Osteoblast (primary cell): ENCODE measurements around the gene SPATA21. TPM values are rescaled to one million over a fixed set of nuclear protein-coding genes. Genes with fewer than 3 reads are reported as not detected.

Source experiments
- DNase-seq: peaks from one replicate; pipeline ENCODE4 v3.0.0; 2011; ENCODE audit warnings: low spot score, mixed read lengths; ENCODE audit not compliant: insufficient read length; ENCODE audit errors: missing footprints
- H2AFZ ChIP-seq: 2 replicates; pipeline ENCODE4 v1.6.0; 2011; ENCODE audit warnings: mild to moderate bottlenecking, low read length
- H3K27ac ChIP-seq: 2 replicates; pipeline ENCODE4 v1.5.1; 2011; ENCODE audit warnings: mild to moderate bottlenecking, low read depth, low read length, moderate library complexity
- H3K27me3 ChIP-seq: 2 replicates; pipeline ENCODE4 v1.6.0; 2012; ENCODE audit warnings: mild to moderate bottlenecking, control low read depth, inconsistent platforms, low read length, moderate library complexity; ENCODE audit not compliant: insufficient read depth
- H3K36me3 ChIP-seq: 2 replicates; pipeline ENCODE4 v1.5.1; 2011; ENCODE audit warnings: mild to moderate bottlenecking, low read length, control low read depth, moderate library complexity; ENCODE audit not compliant: insufficient read depth
- H3K4me1 ChIP-seq: 2 replicates; pipeline ENCODE4 v1.5.1; 2011; ENCODE audit warnings: mild to moderate bottlenecking, low read length, control low read depth, moderate library complexity; ENCODE audit not compliant: insufficient read depth
- H3K4me2 ChIP-seq: 2 replicates; pipeline ENCODE4 v1.6.0; 2011; ENCODE audit warnings: mild to moderate bottlenecking, low read length; ENCODE audit not compliant: insufficient read depth
- H3K4me3 ChIP-seq: fragments of 200-600 bp; sonication (generic); 3 replicates; pipeline ENCODE4 v1.5.1; 2012; ENCODE audit warnings: mild to moderate bottlenecking, low read length, inconsistent platforms; ENCODE audit not compliant: insufficient read depth
- H3K79me2 ChIP-seq: 2 replicates; pipeline ENCODE4 v1.6.0; 2012; ENCODE audit warnings: mild to moderate bottlenecking, low read length, control low read depth, inconsistent platforms; ENCODE audit not compliant: insufficient read depth
- H3K9me3 ChIP-seq: 2 replicates; pipeline ENCODE4 v1.5.1; 2011; ENCODE audit warnings: low read depth, low read length, control low read depth
- H4K20me1 ChIP-seq: 2 replicates; pipeline ENCODE4 v1.6.0; 2012; ENCODE audit warnings: mild to moderate bottlenecking, low read length, control low read depth; ENCODE audit not compliant: insufficient read depth
- CTCF ChIP-seq: IDR thresholded peaks from 2 replicates; pipeline ENCODE4 v1.5.1; 2011; ENCODE audit warnings: mild to moderate bottlenecking, low read depth, low read length, moderate library complexity; ENCODE audit errors: extremely low read depth
- total RNA-seq: library from RNA; depleted of rRNA; stranded (reverse); fragments of >200 nt; gene quantifications from 2 replicates; pipeline ENCODE4 v1.2.3, GENCODE V29; 2012

The SPATA21 gene
- total RNA-seq, 1 donor = not detected

- Histone ChIP-seq H3K27me3 (no peaks in the 10 kb centered on the region), H3K36me3 (peaks cover 26% of the 10 kb centered on the region), H3K4me1 (peaks cover 42% of the 10 kb centered on the region), H3K79me2 (peaks cover 89% of the 10 kb centered on the region), H3K4me3 (no peak overlapping the region), H3K27ac (peak overlapping the region; percentile 59), H4K20me1 (peaks cover 72% of the 10 kb centered on the region), H2AFZ (no peak overlapping the region), H3K4me2 (no peak overlapping the region), H3K9me3 (no peaks in the 10 kb centered on the region)
- TF ChIP-seq CTCF = no peak
- DNase-seq = peak; percentile 70
These were observed 45.8 kb downstream of the SPATA21 start for GRCh38 chr1:16391411-16391810.

- TF ChIP-seq CTCF = no peak
- Histone ChIP-seq H3K27ac (peak overlapping the region; percentile 84), H3K27me3 (no peaks in the 10 kb centered on the region), H3K4me2 (peak overlapping the region; percentile 97), H3K79me2 (peaks cover 87% of the 10 kb centered on the region), H3K4me1 (peaks cover 59% of the 10 kb centered on the region), H2AFZ (peak overlapping the region; percentile 21), H3K9me3 (no peaks in the 10 kb centered on the region), H3K36me3 (no peaks in the 10 kb centered on the region), H3K4me3 (peak overlapping the region; percentile 70), H4K20me1 (peaks cover 78% of the 10 kb centered on the region)
- DNase-seq = peak; percentile 77
These were observed 49.7 kb downstream of the SPATA21 start for GRCh38 chr1:16387201-16388188.

DNA sequence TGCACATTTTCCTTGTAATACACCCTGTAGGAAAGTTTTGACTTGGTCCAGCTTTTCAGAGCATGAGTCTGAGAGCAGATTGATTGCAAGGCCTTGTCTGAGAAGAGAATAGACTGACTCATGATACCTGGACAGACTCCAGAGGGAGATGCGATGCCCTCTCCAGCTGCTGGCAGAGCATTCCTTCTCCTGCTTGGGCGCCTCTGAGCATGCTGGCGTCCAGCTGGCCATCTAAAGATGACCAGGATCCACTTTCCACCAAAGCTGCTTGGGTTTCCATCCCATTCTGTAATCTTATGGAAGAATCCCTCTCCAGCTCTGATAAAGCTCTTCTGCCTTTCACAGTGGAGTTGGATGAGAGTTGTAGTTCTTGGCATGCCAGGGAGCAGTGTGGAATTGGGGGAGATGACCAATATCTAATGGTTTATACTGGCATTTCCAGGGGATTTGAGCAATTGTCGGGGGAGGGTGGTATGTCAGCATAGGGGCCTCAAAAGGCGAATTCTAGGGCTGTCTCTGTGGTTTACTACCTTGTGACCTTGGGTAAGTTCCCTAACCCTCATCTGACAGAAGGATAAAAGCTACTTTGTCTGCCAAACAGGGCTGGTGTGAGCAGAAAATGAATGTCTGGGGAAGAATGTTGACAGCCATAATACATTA lies 50.6 kb downstream of the SPATA21 start:
- H3K4me3 ChIP-seq = peak overlapping the region; percentile 70
- no peaks in the 10 kb centered on the region for H3K9me3 ChIP-seq
- no peak overlapping the region for H2AFZ ChIP-seq
- TF ChIP-seq CTCF = no peak
- DNase-seq = peak; percentile 94
- H3K36me3 ChIP-seq = no peaks in the 10 kb centered on the region
- H3K27me3 ChIP-seq = no peaks in the 10 kb centered on the region
- H3K4me2 ChIP-seq = peak overlapping the region; percentile 97
- peak overlapping the region; percentile 84 for H3K27ac ChIP-seq
- H3K79me2 ChIP-seq = peaks cover 87% of the 10 kb centered on the region
- H3K4me1 ChIP-seq = peaks cover 50% of the 10 kb centered on the region
- peaks cover 69% of the 10 kb centered on the region for H4K20me1 ChIP-seq
